HFF-Myc (cell line): Measurements from ENCODE around the gene SMAD6.
A peak's percentile ranks its signal among the peaks of the same experiment; 100 is the strongest.

Experiments used
- DNase-seq: peaks from one replicate; pipeline ENCODE4 v3.0.0-alpha.2; 2011; ENCODE audit warnings: low read depth; ENCODE audit errors: extremely low read depth
- H3K4me3 ChIP-seq: replicated peaks from 2 replicates; pipeline ENCODE4 v1.5.1; 2011; ENCODE audit warnings: low read depth, mild to moderate bottlenecking, control low read depth, low read length
- CTCF ChIP-seq: IDR thresholded peaks from 2 replicates; pipeline ENCODE4 v1.5.1; 2012; ENCODE audit warnings: mild to moderate bottlenecking, low read depth, low read length, control low read depth; ENCODE audit errors: missing control alignments

Gene SMAD6

GRCh38 chr15:66655511-66655910 lies 46.5 kb upstream of the SMAD6 start:
- no peak for DNase-seq
- TF ChIP-seq CTCF = no peak
- H3K4me3 ChIP-seq = no peak overlapping the region

DNA sequence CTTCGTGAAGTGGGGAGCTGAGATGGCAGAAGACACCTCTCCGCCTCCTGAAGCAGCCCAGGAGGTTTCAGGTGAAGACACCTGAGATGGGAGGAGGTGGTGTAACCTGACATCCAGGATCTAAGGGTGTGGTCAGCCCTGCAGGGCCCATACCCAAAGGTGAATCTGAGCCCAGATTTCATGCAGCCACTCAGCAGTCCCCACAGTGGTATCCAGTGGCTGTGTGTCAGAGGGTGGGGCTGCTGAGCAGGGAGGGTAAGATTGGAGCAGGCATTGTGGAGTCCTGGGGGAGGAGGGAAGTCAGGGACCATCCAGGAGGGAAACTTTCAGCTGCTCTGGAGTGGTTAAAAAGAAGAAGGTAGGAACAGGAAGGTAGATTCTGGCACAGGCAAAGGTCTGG lies 46.0 kb upstream of the SMAD6 start:
- TF ChIP-seq CTCF = no peak
- no peak for DNase-seq
- no peak overlapping the region for H3K4me3 ChIP-seq

DNA sequence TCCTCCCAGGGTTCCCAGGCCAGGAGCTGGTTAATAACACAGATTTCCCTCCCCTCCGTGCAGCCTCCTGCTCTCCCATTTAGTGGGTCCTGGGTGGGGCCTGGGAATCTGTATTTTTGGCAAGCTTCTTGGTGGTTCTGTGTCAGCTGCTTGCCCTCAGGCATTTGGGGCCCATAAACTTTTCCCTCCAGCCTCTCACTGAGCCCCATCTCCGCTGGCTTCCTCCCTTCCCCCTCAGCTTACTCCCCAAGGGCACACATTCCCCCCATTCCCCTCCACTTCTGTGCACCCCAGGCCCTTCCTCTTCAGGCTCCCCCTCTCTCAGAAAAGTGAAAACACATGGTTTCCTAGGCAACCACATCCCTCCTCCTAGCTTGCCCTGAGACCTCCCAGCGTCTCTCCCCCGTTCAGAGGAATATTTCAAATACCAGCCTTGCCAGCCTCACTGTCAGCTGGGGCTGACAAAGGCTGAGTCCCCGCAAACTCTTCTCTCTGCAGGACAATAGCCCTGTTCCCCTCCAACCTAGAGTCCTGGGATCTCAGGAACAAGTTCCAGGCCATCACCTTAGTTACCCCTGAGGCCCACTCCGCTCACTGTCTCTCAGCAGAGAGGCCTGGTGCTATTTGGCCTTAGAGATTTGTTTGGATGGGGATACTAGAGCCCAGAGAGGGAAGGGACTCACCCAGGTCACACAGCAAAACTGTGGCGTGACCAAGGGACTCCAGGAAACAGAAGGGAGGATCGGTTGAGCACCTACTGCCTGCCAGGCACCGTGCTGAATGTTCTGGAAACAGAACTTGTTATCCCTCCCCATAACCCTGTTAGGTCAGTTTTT lies 44.6 kb upstream of the SMAD6 start:
- TF ChIP-seq CTCF = no peak
- DNase-seq = peak; percentile 3
- no peak overlapping the region for H3K4me3 ChIP-seq

GRCh38 chr15:66658044-66658443 lies 44.0 kb upstream of the SMAD6 start:
- TF ChIP-seq CTCF = no peak
- no peak for DNase-seq
- no peak overlapping the region for H3K4me3 ChIP-seq

GRCh38 chr15:66658855-66659254 lies 43.2 kb upstream of the SMAD6 start:
- no peak overlapping the region for H3K4me3 ChIP-seq
- TF ChIP-seq CTCF = no peak
- DNase-seq = no peak

DNA sequence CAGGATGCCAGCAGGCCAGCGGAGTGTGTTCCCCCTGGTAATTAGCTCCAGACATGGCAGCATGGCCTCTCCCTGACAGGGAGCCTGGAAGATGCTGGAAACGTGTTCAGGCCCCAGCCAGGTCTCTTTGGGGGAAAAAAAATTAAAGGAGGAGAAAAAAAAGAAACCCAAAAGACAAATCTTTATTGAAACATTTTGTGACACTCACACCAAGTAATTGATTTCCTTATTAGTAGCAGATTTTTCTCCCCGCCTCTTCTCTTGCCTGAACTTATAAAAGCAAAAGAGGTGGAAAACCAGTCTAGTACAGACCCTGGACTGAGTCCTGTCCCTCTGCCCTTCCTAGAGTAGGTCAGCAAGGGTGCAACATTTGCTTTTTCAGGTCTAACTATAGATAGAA lies 42.7 kb upstream of the SMAD6 start:
- no peak for TF ChIP-seq CTCF
- no peak overlapping the region for H3K4me3 ChIP-seq
- DNase-seq = no peak

DNA sequence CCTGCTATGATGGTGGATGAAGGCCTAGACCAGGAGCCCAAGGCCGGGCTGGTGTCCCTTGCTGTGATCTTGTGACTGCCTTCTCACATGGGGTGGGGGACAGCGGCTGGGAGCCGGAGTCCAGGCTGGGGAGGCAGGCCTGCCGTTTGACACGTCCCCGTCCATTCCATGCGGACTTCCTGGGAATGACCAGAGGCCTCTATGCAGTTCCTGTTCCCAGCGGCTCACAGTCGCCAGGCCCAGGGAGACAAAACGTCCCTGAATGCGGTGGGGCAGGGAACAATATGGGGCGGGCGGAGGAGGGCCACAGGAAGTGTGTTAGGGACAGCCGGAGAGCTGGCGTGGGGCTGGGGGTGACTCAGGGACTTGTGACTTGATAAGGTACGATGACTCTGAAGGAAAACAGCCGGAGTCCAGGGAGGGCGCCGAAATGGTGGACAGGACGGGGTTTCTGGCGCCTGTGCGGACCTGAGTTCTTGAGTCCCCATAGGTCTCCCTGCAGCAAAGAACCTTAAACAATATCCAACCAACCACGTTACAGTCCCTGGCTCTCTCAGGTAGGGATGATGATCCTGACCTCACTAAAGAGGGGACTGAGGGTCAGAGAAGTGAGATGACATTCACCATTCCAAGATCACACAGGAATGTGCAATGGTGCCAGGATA lies 40.5 kb upstream of the SMAD6 start:
- no peak overlapping the region for H3K4me3 ChIP-seq
- no peak for TF ChIP-seq CTCF
- no peak for DNase-seq
